ENCODE results near the gene ATF7IP.
"Not testable (repeated sequence)": the region's sequence is repeated elsewhere in the genome, so short reads cannot be mapped to it uniquely, and the experiment has no call there.

The ATF7IP gene

GRCh38 chr12:14365294-14366208, at the start of gene ATF7IP:
ATF7IP (plus strand) TSS chr12:14365682; CDS start chr12:14423916, 58,234 bp downstream.
- Histone ChIP-seq H3K4me3 (ENCODE audit: low read depth, low read length) (peak within 1 kb of the TSS; percentile 76), H3K27ac (ENCODE audit: low read depth, low read length) (peak within 1 kb of the TSS; percentile 89), H3K79me2 (ENCODE audit: control insufficient read depth, insufficient read depth, low read length, unreplicated experiment) (peaks cover 39% of the 10 kb centered on the region), H2AFZ (ENCODE audit: low read length, unreplicated experiment) (peak within 1 kb of the TSS; percentile 84), H3K36me3 (ENCODE audit: insufficient read depth, low read length) (no peaks in the 10 kb centered on the region), H3K4me1 (ENCODE audit: control insufficient read depth, insufficient read depth, low read length, unreplicated experiment) (no peaks in the 10 kb centered on the region), H3K27me3 (ENCODE audit: insufficient read depth, low read length) (no peaks in the 10 kb centered on the region)

GRCh38 chr12:14317362-14318146, 47.9 kb upstream of the ATF7IP start:
- Histone ChIP-seq H3K27ac (ENCODE audit: low read depth, low read length) (no peak overlapping the region), H3K4me1 (ENCODE audit: control insufficient read depth, insufficient read depth, low read length, unreplicated experiment) (no peaks in the 10 kb centered on the region), H3K36me3 (ENCODE audit: insufficient read depth, low read length) (no peaks in the 10 kb centered on the region), H2AFZ (ENCODE audit: low read length, unreplicated experiment) (no peak overlapping the region), H3K4me3 (ENCODE audit: low read depth, low read length) (no peak overlapping the region), H3K27me3 (ENCODE audit: insufficient read depth, low read length) (no peaks in the 10 kb centered on the region), H3K79me2 (ENCODE audit: control insufficient read depth, insufficient read depth, low read length, unreplicated experiment) (no peaks in the 10 kb centered on the region)

GRCh38 chr12:14319704-14320427, 45.6 kb upstream of the ATF7IP start:
- H3K36me3 ChIP-seq (ENCODE audit: insufficient read depth, low read length); H3K4me1 ChIP-seq (ENCODE audit: control insufficient read depth, insufficient read depth, low read length, unreplicated experiment); H2AFZ ChIP-seq (ENCODE audit: low read length, unreplicated experiment); H3K4me3 ChIP-seq (ENCODE audit: low read depth, low read length); H3K27ac ChIP-seq (ENCODE audit: low read depth, low read length); H3K79me2 ChIP-seq (ENCODE audit: control insufficient read depth, insufficient read depth, low read length, unreplicated experiment); H3K27me3 ChIP-seq (ENCODE audit: insufficient read depth, low read length): not testable (repeated sequence)

- H3K79me2 ChIP-seq (ENCODE audit: control insufficient read depth, insufficient read depth, low read length, unreplicated experiment): no peaks in the 10 kb centered on the region
- no peaks in the 10 kb centered on the region for H3K4me1 ChIP-seq (ENCODE audit: control insufficient read depth, insufficient read depth, low read length, unreplicated experiment)
- no peaks in the 10 kb centered on the region for H3K36me3 ChIP-seq (ENCODE audit: insufficient read depth, low read length)
- H2AFZ ChIP-seq (ENCODE audit: low read length, unreplicated experiment): no peak overlapping the region
- H3K4me3 ChIP-seq (ENCODE audit: low read depth, low read length): no peak overlapping the region
- no peaks in the 10 kb centered on the region for H3K27me3 ChIP-seq (ENCODE audit: insufficient read depth, low read length)
- H3K27ac ChIP-seq (ENCODE audit: low read depth, low read length): no peak overlapping the region
These were observed 43.1 kb upstream of the ATF7IP start for GRCh38 chr12:14322403-14322802.

- Histone ChIP-seq H3K79me2 (ENCODE audit: control insufficient read depth, insufficient read depth, low read length, unreplicated experiment) (no peaks in the 10 kb centered on the region), H3K4me1 (ENCODE audit: control insufficient read depth, insufficient read depth, low read length, unreplicated experiment) (no peaks in the 10 kb centered on the region), H3K27ac (ENCODE audit: low read depth, low read length) (no peak overlapping the region), H3K36me3 (ENCODE audit: insufficient read depth, low read length) (no peaks in the 10 kb centered on the region), H3K4me3 (ENCODE audit: low read depth, low read length) (no peak overlapping the region), H3K27me3 (ENCODE audit: insufficient read depth, low read length) (no peaks in the 10 kb centered on the region), H2AFZ (ENCODE audit: low read length, unreplicated experiment) (no peak overlapping the region)
These were observed 39.7 kb upstream of the ATF7IP start for GRCh38 chr12:14325716-14326343.

GRCh38 chr12:14326699-14327098, 38.8 kb upstream of the ATF7IP start:
- Histone ChIP-seq H3K36me3 (ENCODE audit: insufficient read depth, low read length) (no peaks in the 10 kb centered on the region), H3K4me1 (ENCODE audit: control insufficient read depth, insufficient read depth, low read length, unreplicated experiment) (no peaks in the 10 kb centered on the region), H3K27me3 (ENCODE audit: insufficient read depth, low read length) (no peaks in the 10 kb centered on the region), H2AFZ (ENCODE audit: low read length, unreplicated experiment) (no peak overlapping the region), H3K4me3 (ENCODE audit: low read depth, low read length) (no peak overlapping the region), H3K27ac (ENCODE audit: low read depth, low read length) (no peak overlapping the region), H3K79me2 (ENCODE audit: control insufficient read depth, insufficient read depth, low read length, unreplicated experiment) (no peaks in the 10 kb centered on the region)

- Histone ChIP-seq H3K4me1 (ENCODE audit: control insufficient read depth, insufficient read depth, low read length, unreplicated experiment) (no peaks in the 10 kb centered on the region), H3K27me3 (ENCODE audit: insufficient read depth, low read length) (no peaks in the 10 kb centered on the region), H3K27ac (ENCODE audit: low read depth, low read length) (no peak overlapping the region), H2AFZ (ENCODE audit: low read length, unreplicated experiment) (no peak overlapping the region), H3K79me2 (ENCODE audit: control insufficient read depth, insufficient read depth, low read length, unreplicated experiment) (no peaks in the 10 kb centered on the region), H3K4me3 (ENCODE audit: low read depth, low read length) (no peak overlapping the region), H3K36me3 (ENCODE audit: insufficient read depth, low read length) (no peaks in the 10 kb centered on the region)
These were observed 37.8 kb upstream of the ATF7IP start for GRCh38 chr12:14327711-14328110.

- H3K27me3 ChIP-seq (ENCODE audit: insufficient read depth, low read length): no peaks in the 10 kb centered on the region
- H3K36me3 ChIP-seq (ENCODE audit: insufficient read depth, low read length): no peaks in the 10 kb centered on the region
- H2AFZ ChIP-seq (ENCODE audit: low read length, unreplicated experiment): no peak overlapping the region
- H3K27ac ChIP-seq (ENCODE audit: low read depth, low read length): no peak overlapping the region
- no peaks in the 10 kb centered on the region for H3K4me1 ChIP-seq (ENCODE audit: control insufficient read depth, insufficient read depth, low read length, unreplicated experiment)
- no peaks in the 10 kb centered on the region for H3K79me2 ChIP-seq (ENCODE audit: control insufficient read depth, insufficient read depth, low read length, unreplicated experiment)
- no peak overlapping the region for H3K4me3 ChIP-seq (ENCODE audit: low read depth, low read length)
These were observed 33.0 kb upstream of the ATF7IP start for GRCh38 chr12:14332482-14332881.

- H3K27me3 ChIP-seq (ENCODE audit: insufficient read depth, low read length): no peaks in the 10 kb centered on the region
- no peak overlapping the region for H3K27ac ChIP-seq (ENCODE audit: low read depth, low read length)
- H3K4me3 ChIP-seq (ENCODE audit: low read depth, low read length): no peak overlapping the region
- H3K79me2 ChIP-seq (ENCODE audit: control insufficient read depth, insufficient read depth, low read length, unreplicated experiment): no peaks in the 10 kb centered on the region
- no peak overlapping the region for H2AFZ ChIP-seq (ENCODE audit: low read length, unreplicated experiment)
- no peaks in the 10 kb centered on the region for H3K36me3 ChIP-seq (ENCODE audit: insufficient read depth, low read length)
- no peaks in the 10 kb centered on the region for H3K4me1 ChIP-seq (ENCODE audit: control insufficient read depth, insufficient read depth, low read length, unreplicated experiment)
These were observed 25.1 kb upstream of the ATF7IP start for GRCh38 chr12:14340371-14340770.

- not testable (repeated sequence) for H3K4me3 ChIP-seq (ENCODE audit: low read depth, low read length); H3K79me2 ChIP-seq (ENCODE audit: control insufficient read depth, insufficient read depth, low read length, unreplicated experiment); H3K27me3 ChIP-seq (ENCODE audit: insufficient read depth, low read length); H2AFZ ChIP-seq (ENCODE audit: low read length, unreplicated experiment); H3K4me1 ChIP-seq (ENCODE audit: control insufficient read depth, insufficient read depth, low read length, unreplicated experiment); H3K27ac ChIP-seq (ENCODE audit: low read depth, low read length); H3K36me3 ChIP-seq (ENCODE audit: insufficient read depth, low read length)
These were observed 14.0 kb upstream of the ATF7IP start for GRCh38 chr12:14351524-14351923.

Data from ACC112 (cell line).